Neural cell (in vitro differentiated cells): ENCODE measurements around the gene CWC27. TPM values are rescaled to one million over a fixed set of nuclear protein-coding genes. Genes with fewer than 3 reads are reported as not detected.

ENCODE experiments used
- H2AFZ ChIP-seq: fragments of 200-600, 300-800 bp; sonication (generic), shearing (Covaris generic); 2 replicates; pipeline ENCODE4 v1.6.0; 2014; ENCODE audit warnings: low read depth, mild to moderate bottlenecking, antibody characterized with exemption, low read length, moderate library complexity
- H3F3A ChIP-seq: fragments of 200-600 bp; shearing (Covaris generic); 2 replicates; pipeline ENCODE4 v1.6.1; 2016; ENCODE audit warnings: mild to moderate bottlenecking, moderate library complexity, mixed read lengths, antibody characterized with exemption, low read length; ENCODE audit not compliant: insufficient read depth, poor library complexity, severe bottlenecking
- H3K27ac ChIP-seq: fragments of 200-600, 300-800 bp; sonication (generic), shearing (Covaris generic); 2 replicates; pipeline ENCODE4 v1.5.1; 2014; ENCODE audit warnings: mild to moderate bottlenecking, low read length, moderate library complexity
- H3K27me3 ChIP-seq: fragments of 300-800, 200-600 bp; sonication (generic), shearing (Covaris generic); 2 replicates; pipeline ENCODE4 v1.6.0; 2014; ENCODE audit warnings: mild to moderate bottlenecking, low read depth, low read length, moderate library complexity; ENCODE audit not compliant: insufficient read depth
- H3K36me3 ChIP-seq: fragments of 300-800, 200-600 bp; sonication (generic), shearing (Covaris generic); 2 replicates; pipeline ENCODE4 v1.5.1; 2014; ENCODE audit warnings: mild to moderate bottlenecking, antibody characterized with exemption, low read length, moderate library complexity; ENCODE audit not compliant: insufficient read depth
- H3K4me2 ChIP-seq: fragments of 300-800, 200-600 bp; sonication (generic), shearing (Covaris generic); 2 replicates; pipeline ENCODE4 v1.6.0; 2014; ENCODE audit warnings: mild to moderate bottlenecking, low read length
- H3K4me3 ChIP-seq: fragments of 300-800, 200-600 bp; sonication (generic), shearing (Covaris generic); 2 replicates; pipeline ENCODE4 v1.5.1; 2014; ENCODE audit warnings: mild to moderate bottlenecking, low read length, moderate library complexity
- H3K79me2 ChIP-seq: fragments of 200-600 bp; shearing (Covaris generic); replicated peaks from 2 replicates; pipeline ENCODE4 v1.6.0; 2014; ENCODE audit warnings: mild to moderate bottlenecking, low read length, moderate library complexity; ENCODE audit not compliant: insufficient read depth
- H3K9ac ChIP-seq: fragments of 300-800, 200-600 bp; sonication (generic), shearing (Covaris generic); 2 replicates; pipeline ENCODE4 v1.6.1; 2016; ENCODE audit warnings: mild to moderate bottlenecking, low read length, mixed read lengths
- H3K9me2 ChIP-seq: fragments of 200-600 bp; shearing (Covaris generic); 2 replicates; pipeline ENCODE4 v1.6.1; 2016; ENCODE audit warnings: mild to moderate bottlenecking, low read length, mixed read lengths; ENCODE audit not compliant: insufficient read depth
- H3K9me3 ChIP-seq: fragments of 200-600, 300-800 bp; sonication (generic), shearing (Covaris generic); 2 replicates; pipeline ENCODE4 v1.6.1; 2016; ENCODE audit warnings: mild to moderate bottlenecking, mixed run types, low read length, moderate library complexity, mixed read lengths
- H4K20me1 ChIP-seq: fragments of 200-600 bp; shearing (Covaris generic); 2 replicates; pipeline ENCODE4 v1.6.1; 2016; ENCODE audit warnings: mild to moderate bottlenecking, mixed run types; ENCODE audit not compliant: insufficient read depth
- CTCF ChIP-seq: fragments of 450-650 bp; IDR thresholded peaks from 2 replicates; pipeline ENCODE4 v1.5.1; 2014; ENCODE audit warnings: antibody characterized with exemption, mild to moderate bottlenecking, moderate library complexity; ENCODE audit not compliant: poor library complexity, severe bottlenecking
- EP300 ChIP-seq: fragments of 450-650 bp; conservative IDR thresholded peaks from 2 replicates; pipeline ENCODE4 v1.6.1; 2014; ENCODE audit warnings: antibody characterized with exemption, mild to moderate bottlenecking, moderate library complexity; ENCODE audit not compliant: poor library complexity, severe bottlenecking
- EZH2 ChIP-seq: fragments of 200-600, 300-800 bp; shearing (Covaris generic), sonication (generic); IDR thresholded peaks from 2 replicates; pipeline ENCODE4 v1.6.1; 2014; ENCODE audit warnings: antibody characterized with exemption, low read length, borderline replicate concordance, mild to moderate bottlenecking; ENCODE audit not compliant: insufficient read depth, poor library complexity, severe bottlenecking
- MXI1 ChIP-seq: fragments of 450-650 bp; conservative IDR thresholded peaks from 2 replicates; pipeline ENCODE4 v1.6.1; 2014; ENCODE audit warnings: antibody characterized with exemption, mild to moderate bottlenecking; ENCODE audit not compliant: poor library complexity, severe bottlenecking
- POLR2AphosphoS5 ChIP-seq: IDR thresholded peaks from 2 replicates; pipeline ENCODE4 v1.6.1; 2012
- RAD21 ChIP-seq: fragments of 450-650 bp; conservative IDR thresholded peaks from 2 replicates; pipeline ENCODE4 v1.6.1; 2014; ENCODE audit warnings: antibody characterized with exemption, mild to moderate bottlenecking, moderate library complexity
- REST ChIP-seq: IDR thresholded peaks from 2 replicates; pipeline ENCODE4 v1.6.1; 2012; ENCODE audit warnings: borderline replicate concordance
- SMC3 ChIP-seq: fragments of 450-650 bp; conservative IDR thresholded peaks from 2 replicates; pipeline ENCODE4 v1.6.1; 2014; ENCODE audit warnings: antibody characterized with exemption, mild to moderate bottlenecking, moderate library complexity; ENCODE audit not compliant: poor library complexity
- TAF1 ChIP-seq: IDR thresholded peaks from 2 replicates; pipeline ENCODE4 v1.6.1; 2012; ENCODE audit warnings: low read depth
- polyA plus RNA-seq: library from polyadenylated mRNA; depleted of rRNA; stranded (reverse); fragments of >200 nt; gene quantifications from 2 replicates; pipeline ENCODE4 v1.2.3, GENCODE V29; 2014

Gene CWC27
- polyA plus RNA-seq, 1 donor from 2014 or later = 26.2 TPM

- Histone ChIP-seq H4K20me1 (no peaks in the 10 kb centered on the region), H3K79me2 (peaks cover 53% of the 10 kb centered on the region), H2AFZ (no peak overlapping the region), H3K9me3 (no peaks in the 10 kb centered on the region), H3K9ac (peak overlapping the region; percentile 88), H3K27ac (no peak overlapping the region), H3K36me3 (no peaks in the 10 kb centered on the region), H3K4me3 (peak overlapping the region; percentile 85), H3F3A (no peaks in the 10 kb centered on the region), H3K27me3 (no peaks in the 10 kb centered on the region), H3K4me2 (peak overlapping the region; percentile 90), H3K9me2 (no peaks in the 10 kb centered on the region)
- no peak for TF ChIP-seq EP300
- no peak for TF ChIP-seq TAF1
- TF ChIP-seq REST = no peak
- TF ChIP-seq MXI1 = no peak
- no peak for TF ChIP-seq RAD21
- no peak for TF ChIP-seq EZH2
- no peak for TF ChIP-seq POLR2AphosphoS5
- TF ChIP-seq SMC3 = no peak
- no peak for TF ChIP-seq CTCF
These were observed 1.1 kb downstream of the CWC27 start for GRCh38 chr5:64769855-64770254.

GRCh38 chr5:64771736-64772135 is 3.0 kb downstream of the CWC27 start:
- Histone ChIP-seq H3K27me3 (no peaks in the 10 kb centered on the region), H4K20me1 (no peaks in the 10 kb centered on the region), H3K9ac (no peak overlapping the region), H3K79me2 (peaks cover 47% of the 10 kb centered on the region), H3K4me3 (no peak overlapping the region), H3K27ac (no peak overlapping the region), H3K9me2 (no peaks in the 10 kb centered on the region), H3F3A (no peaks in the 10 kb centered on the region), H3K4me2 (no peak overlapping the region), H2AFZ (no peak overlapping the region), H3K9me3 (no peaks in the 10 kb centered on the region), H3K36me3 (no peaks in the 10 kb centered on the region)
- TF ChIP-seq POLR2AphosphoS5 (no peak), REST (no peak), CTCF (no peak), RAD21 (no peak), SMC3 (no peak), EP300 (no peak), TAF1 (no peak), MXI1 (no peak), EZH2 (no peak)
